ENCODE measurements around the gene TSPAN16.

TSPAN16 gene

DNA sequence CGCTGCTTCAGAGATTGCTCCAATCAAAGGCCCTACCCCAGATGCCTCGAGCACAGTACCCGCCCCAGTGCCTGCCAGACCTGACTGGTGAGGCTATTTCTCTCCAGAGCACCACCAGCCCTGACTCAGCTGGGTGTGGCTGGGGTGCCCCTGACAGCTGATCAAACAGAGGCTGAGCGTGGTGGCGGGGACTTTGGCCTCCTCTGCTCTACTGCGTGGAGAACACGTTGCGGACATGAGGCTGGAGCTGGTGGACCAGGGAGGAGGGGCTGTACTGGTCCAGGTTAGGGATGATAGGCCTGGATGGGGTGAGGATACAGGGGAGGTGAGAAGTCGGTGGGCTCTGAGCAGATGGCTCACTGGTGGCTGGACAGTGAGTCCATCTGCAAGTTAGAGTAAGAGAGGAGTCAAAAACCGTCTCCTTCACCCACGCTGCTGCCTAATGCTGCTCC, 30.1 kb upstream of the TSPAN16 start:
- DNase-seq = no peak
- intact Hi-C loops (cut with DNase I) = no loop called here

DNA sequence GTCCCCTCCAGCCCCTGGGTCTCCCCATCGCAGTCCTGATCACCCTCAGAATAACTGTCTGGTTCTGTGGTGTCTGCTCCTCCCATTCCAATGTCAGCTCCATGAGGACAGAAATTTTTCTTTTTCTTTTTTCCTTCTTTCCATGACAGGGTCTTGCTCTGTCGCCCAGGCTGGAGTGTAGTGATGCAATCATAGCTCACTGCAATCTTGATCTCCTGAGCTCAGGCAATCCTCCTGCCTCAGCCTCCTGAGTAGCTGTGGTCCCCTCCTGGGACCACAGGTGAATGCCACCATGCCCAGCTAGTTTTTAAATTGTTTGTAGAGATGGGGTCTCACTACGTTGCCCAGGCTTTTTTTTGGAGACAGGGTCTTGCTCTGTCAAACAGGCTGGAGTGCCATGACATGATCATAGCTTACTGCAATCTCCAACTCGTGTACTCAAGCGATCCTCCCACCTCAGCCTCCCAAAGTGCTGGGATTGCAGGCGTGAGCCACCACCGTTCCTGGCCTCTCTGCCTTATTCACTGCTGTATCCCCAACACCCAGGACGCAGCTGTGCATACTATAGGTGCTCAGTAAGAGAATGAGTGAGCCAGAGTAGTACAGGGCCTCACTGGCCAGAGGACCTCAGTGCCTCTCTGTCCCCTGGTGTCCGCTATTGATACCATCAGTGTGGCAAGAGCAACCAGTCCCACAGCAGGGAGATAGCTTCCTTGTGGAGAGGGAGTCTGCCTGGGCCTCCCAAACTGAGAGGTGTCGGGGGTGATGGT, 28.5 kb upstream of the TSPAN16 start:
- intact Hi-C loops (cut with DNase I) = no loop called here
- DNase-seq = no peak

DNA sequence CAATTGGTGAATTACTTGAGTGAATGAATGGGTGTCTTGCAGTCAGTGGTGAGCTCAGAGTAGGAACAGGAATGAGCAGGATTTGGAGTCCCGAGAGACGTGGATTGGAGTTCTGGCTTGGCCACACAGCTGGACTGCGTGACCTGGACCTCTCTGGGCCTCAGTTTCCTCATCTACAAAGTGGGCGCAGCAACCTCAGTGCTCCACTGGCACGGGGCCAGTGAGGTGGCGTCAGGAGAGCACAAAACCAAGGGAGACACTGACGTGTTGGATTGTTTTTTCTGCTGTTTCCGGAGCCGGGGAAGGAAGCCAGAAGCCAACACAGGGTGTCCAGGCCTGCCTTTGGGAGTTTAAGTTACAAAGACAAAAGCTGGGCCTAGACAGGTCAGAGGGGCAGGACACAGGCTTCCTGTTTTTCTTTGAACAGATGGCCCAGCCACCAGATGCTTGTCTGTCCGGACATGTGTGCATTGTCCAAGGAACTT, 27.1 kb upstream of the TSPAN16 start:
- intact Hi-C loops (cut with DNase I) = no loop called here

DNA sequence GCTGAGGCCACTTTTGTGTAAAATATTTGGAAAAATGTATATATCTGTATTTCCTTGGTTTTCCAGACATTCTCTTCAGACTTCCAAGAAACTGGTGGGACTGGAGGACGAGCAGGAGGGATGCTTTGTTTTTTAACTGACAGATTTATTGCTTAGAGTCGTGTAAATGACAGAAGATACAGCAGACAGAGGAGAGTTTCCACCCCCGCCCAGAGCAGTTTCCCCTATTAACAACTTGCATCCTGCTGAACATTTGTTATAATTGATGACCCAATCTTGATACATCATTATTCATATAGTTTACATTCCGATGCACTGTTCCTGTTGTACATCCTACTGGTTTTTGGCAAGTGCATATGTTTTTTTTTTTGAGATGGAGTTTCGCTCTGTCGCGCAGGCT, 26.6 kb upstream of the TSPAN16 start:
- intact Hi-C loops (cut with DNase I) = no loop called here
- DNase-seq = no peak

More for the DNA sequence above, 27.1 kb upstream of the TSPAN16 start:
- peak in 7 of 42 donors; percentile 5 to 45 (median 23) for DNase-seq

DNA sequence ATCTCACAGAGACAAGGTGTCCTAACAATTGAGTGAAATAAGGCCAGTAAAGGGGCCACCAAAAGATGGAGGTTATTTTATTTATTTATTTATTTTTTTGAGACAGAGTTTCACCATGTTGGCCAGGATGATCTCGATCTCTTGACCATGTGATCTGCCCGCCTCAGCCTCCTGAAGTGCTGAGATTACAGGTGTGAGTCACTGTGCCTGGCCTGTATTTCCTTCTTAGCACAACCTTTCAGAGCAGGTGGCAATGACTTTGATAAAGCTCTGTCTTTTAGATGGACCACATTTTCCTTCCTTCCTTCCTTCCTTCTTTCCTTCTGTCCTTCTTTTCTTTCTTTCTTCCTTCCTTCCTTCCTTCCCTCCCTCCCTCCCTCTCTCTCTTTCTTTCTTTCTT, 22.7 kb upstream of the TSPAN16 start:
- DNase-seq = no peak
- intact Hi-C loops (cut with DNase I) = no loop called here

DNA sequence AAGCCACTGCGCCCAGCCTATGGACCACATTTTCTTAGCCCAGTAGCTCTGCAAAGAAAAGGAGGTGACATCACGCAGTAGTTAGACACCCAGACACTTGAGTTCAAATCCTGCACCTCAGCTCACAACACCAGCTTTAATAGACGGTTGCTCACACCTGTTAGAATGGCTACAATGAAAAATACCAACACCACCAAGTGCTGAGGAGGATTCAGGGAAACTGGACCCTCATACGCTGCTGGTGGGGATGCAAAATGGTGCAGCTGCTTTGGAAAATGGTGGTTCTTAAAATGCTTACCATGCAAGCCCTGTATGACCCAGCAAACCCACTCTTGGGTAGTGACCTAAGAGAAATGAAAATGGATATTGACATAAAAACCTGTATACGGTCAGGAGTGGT, 22.0 kb upstream of the TSPAN16 start:
- intact Hi-C loops (cut with DNase I) = no loop called here
- no peak for DNase-seq

DNA sequence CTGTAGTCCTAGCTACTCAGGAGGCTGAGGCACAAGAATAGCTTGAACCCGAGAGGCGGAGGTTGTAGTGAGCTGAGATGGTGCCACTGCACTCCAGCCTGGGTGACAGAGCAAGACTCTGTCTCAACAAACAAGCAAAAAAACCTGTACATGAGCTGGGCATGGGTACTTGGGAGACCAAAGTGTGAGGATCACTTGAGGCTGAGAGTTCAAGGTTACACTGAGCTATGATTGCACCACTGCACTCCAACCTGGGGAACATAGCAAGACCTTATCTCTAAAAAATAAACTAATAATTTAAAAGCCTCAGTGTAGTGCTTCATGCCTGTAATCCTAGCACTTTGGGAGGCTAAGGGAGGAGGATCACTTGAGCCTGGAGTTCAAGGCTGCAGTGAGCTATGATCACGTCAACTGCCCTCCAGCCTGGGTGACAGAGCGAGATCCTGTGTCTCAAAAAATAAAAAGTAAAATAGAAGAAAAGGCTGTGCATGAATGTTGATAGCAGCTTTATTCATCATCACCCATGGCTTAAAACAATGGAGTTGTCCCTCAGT, 21.4 kb upstream of the TSPAN16 start:
- intact Hi-C loops (cut with DNase I) = no loop called here

DNA sequence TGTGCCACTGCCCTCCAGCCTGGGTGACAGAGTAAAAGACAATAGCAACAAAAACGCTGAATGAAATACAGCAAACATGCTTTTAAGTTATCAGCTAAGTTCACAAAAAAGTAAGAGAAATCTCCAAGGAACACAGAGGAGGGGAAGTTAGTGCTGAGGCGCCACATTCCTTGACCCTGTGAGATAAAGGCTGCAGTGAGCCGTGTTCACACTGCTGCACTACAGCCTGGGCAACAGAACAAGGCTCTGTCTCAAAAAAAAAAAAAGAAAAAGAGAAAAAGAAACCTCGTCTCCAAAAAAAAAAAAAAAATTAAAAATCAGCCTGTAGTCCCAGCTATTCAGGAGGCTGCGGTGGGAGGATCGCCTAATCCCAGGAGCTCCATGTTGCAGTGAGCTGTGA, 17.3 kb upstream of the TSPAN16 start:
- DNase-seq = no peak
- intact Hi-C loops (cut with DNase I) = no loop called here

More for the DNA sequence above, 21.4 kb upstream of the TSPAN16 start:
- no peak for DNase-seq

DNA sequence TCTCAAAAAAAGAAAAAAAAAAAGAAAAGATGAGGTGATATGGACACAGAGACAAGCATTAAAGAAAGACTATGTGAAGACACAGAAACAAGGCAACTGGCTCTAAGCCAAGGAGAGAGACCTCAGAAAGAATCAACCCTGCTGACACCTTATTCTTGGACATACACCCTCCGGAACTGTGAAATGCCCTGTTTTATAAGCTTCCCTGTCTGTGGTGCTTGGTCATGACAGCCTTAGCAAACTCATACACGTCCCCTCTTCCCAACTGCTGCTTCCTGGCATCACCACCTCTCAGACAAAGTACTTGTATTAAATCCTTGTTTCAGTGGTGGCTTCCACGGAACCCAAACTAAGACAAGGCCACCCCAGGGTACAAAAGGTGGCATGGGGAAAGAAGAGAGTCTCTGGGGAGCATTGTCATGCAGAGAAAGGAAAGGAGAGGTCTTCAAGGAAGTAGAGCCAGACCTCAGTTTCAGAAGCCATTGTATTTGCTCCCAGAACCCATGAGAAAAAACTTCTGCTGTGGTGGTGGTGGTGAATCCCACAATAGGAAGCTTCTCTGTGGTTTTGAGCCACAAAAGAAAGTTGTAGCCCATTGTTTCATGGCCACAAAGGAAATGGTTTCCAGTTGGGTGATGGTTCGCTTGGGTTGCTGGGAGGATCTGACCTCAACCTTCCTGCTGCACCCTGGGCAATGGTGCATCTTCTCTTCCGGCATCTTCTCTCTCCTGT, 16.3 kb upstream of the TSPAN16 start:
- no peak for DNase-seq

DNA sequence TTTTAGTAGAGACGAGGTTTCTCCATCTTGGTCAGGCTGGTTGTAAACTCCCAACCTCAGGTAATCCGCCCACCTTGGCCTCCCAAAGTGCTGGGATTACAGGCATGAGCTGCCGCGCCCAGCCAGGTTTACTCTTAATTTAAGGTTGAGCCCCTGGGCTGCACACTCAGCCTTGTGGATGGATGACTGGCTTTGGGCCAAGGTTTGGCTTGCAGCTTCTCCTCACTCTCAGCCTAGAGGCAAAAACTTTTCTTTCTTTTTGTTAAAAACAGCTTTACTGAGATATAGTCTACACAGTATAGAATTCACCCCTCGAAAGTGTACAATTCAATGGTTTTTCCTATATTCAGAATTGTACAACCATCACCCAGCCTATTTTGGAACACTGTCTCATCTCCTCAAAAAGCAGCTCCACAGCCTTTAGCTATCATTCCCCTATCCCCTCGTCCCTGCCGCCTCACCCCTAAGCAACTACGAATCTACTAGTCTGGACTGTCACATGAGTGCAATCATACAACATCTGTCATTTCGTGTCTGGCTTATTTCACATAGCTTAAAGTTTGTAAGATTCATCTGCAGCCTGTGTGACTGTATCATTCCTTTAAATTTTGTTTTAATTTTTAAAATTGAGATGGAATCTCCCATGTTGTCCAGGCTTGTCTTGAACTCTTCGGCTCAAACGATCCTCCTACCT, 14.5 kb upstream of the TSPAN16 start:
- intact Hi-C loops (cut with DNase I) = no loop called here
- no peak for DNase-seq

More for the DNA sequence above, 16.3 kb upstream of the TSPAN16 start:
- intact Hi-C loops (cut with DNase I) = no loop called here

DNA sequence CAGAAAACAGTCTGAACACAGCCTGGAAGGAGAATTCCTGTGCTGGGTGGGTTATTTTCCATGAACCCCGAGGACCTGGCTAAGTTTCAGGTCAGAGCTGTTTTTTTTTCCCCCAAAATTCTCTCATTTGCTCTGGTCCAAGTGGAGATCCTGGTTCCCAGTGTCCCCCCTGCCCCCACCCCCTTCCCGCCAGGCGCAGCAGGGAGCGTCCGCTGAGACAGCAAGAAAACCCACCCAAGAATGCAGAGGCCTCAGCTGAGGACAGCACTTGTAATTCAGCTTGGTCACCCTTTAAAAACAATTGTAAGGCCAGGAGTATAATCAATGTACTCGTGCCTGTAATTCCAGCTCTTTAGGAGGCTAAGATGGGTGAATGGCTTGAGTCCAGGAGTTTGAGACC, 11.4 kb upstream of the TSPAN16 start:
- intact Hi-C loops (cut with DNase I) = no loop called here

DNA sequence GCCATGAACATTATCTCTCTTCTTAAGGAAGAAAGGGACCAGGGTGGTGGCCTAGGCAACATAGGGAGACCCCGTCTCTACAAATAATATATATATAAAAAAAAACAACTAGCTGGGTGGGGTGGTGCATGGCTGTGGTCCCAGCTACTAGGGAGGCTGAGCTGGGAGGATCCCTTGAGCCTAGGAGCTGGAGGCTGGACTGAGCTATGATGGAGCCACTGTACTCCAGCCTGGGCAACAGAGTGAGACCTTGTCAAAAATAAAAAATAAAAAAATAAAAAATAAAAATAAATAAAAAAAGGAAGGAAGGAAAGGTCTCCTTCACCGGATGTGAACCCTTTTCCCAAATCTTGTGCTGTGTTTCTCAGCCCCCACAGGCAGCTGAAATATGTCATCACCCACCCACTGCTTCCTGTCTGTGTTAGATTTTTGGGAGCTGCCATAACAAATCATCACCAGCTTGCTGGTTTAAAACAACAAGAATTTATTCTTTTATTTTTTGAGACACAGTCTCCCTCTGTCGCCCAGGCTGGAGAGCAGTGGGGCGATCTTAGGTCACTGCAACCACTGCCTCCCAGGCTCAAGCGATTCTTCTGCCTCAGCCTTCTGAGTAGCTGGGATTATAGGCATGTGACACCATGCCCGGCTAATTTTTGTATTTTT, 9.5 kb upstream of the TSPAN16 start:
- DNase-seq = peak in 1 of 42 donors; percentile 6
- intact Hi-C loops (cut with DNase I) = no loop called here

More for the DNA sequence above, 11.4 kb upstream of the TSPAN16 start:
- DNase-seq = no peak

DNA sequence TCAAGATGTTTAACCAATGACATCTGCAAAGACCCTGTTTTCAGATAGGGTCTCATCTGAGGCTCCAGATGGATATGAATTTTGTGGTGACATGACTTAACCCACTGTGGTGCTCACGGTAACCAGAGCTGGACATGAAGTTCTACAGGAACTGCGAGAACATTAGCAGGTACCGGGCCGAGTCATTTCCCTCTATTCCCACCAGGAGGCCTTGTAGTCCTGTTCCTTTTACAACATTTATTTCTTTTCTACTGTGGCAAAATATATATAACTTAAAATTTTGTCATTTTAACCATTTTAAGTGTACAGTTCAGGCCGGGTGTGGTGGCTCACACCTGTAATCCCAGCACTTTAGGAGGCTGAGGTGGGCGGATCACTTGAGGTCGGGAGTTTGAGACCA, 7.6 kb upstream of the TSPAN16 start:
- no peak for DNase-seq
- intact Hi-C loops (cut with DNase I) = no loop called here

DNA sequence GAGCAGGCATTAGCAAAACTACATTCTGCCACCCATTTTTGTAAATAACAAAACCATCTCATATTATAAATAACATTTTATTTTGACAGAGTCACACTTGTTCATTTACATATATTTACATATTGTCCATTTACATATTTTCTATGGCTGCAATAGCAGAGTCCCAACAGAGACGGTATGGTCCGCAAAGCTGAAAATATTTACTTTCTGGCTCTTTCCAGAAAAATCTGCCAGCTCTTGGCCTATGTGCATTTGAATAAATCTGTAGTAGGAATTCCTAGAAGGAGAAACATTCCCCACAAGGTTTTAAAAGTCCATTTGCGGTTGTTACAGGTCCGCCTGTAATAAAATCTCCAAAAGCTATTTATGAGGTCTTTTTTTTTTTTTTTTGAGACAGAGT, 5.7 kb upstream of the TSPAN16 start:
- intact Hi-C loops (cut with DNase I) = loop anchor here (5.0 to 10.0 kb wide), 3 partner anchors 55 to 195 kb away; partner anchors contain the start of genes CCDC159, ELAVL3 and TMEM205
- DNase-seq = no peak

DNA sequence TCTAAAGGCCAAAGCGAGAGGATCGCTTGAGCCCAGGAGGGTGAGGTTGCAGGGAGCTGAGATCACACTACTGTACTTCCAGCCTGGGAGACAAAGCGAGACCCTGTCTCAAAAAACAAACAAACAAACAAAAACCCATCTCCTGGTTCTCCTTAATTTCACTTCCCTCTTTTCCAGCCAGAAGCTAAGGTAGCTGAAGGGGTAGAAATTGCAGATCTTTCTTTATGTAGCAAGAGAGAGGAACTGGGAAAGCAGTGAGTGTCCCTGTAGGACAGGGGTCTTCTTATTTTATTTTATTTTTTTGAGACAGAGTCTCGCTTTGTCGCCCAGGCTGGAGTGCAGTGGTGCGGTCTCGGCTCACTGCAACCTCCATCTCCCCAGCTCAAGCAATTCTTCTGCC, 4.5 kb upstream of the TSPAN16 start:
- intact Hi-C loops (cut with DNase I) = loop anchor here (5.0 to 10.0 kb wide), 3 partner anchors 53 to 193 kb away; partner anchors contain the start of genes CCDC159, ELAVL3 and TMEM205
- DNase-seq = no peak

DNA sequence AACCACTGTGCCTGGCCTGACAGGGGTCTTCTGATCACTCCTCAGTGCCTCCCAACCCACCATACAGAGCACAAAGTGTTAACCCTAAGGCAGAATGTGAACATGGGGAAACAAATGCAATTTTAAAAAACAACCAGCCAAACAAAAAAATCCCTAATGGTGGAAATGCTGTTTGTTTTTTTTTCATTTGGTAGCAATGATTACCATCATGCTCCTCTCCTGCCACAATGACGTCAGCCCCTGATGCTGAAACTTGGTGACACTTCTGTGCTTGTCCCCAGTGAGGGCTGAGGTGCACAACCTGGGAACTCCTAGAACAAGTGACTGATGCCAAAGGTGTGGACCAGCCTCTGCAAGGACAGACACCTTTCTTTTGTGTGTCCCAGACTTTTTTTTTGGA, 4.0 kb upstream of the TSPAN16 start:
- intact Hi-C loops (cut with DNase I) = loop anchor here (5.0 to 10.0 kb wide), 3 partner anchors 53 to 193 kb away; partner anchors contain the start of genes CCDC159, ELAVL3 and TMEM205
- no peak for DNase-seq

DNA sequence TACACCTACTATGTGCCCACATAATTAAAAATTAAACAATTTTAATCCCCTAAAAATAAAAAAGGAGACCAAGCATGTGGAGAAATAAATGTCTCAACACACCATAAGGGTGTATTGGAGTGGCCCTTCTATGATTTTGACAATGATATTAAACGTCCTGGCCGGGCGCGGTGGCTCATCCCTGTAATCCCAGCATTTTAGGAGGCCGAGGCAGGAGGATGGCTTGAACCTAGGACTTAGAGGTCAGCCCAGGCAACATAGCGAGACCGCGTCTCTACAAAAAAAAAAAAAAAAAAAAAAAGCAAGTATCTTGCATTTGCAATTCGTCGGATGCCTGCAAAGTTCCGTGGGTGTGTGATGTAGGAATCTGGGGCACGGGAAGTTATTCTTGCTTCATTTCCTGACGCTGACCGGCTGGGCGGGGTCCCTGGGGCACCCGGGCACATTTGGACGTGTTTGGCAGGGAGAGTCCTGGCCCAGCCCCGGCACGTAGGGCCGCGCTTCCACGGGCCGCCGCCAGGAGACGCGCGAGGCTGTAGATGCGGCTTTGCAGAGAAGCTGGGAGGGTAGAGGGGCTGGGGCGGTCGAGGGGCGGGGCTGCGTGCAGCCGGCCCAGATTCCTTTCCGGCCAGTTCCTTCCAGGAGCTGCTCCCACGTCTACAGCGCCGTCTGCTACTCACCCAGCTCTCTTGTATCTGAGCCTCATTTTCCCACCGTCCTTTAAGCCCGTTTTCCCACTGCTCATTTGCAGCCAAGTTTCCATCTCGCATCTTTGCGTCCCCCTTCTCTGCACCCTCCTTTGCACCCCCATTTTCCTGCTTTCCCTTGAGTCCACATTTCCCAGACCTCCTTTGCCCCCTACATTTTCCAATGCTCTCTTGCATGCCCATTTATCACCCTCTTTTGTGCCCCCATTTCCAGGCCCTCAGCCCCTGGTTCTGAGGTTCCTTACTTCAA, 2.2 kb upstream of the TSPAN16 start:
- peak; percentile 78 to 96 (median 92) for DNase-seq
- intact Hi-C loops (cut with DNase I) = loop anchor here (5.0 to 10.0 kb wide), 3 partner anchors 51 to 191 kb away; partner anchors contain the start of genes CCDC159, ELAVL3 and TMEM205

All from head of caudate nucleus (tissue), 42 donors.